GM20000 (cell line): ENCODE results near the gene ATG16L2.
A peak's percentile ranks its signal among the peaks of the same experiment; 100 is the strongest.

Source experiments
- DNase-seq: peaks from one replicate; pipeline ENCODE4 v3.0.0; 2012; ENCODE audit warnings: low spot score
- CTCF ChIP-seq: IDR thresholded peaks from 2 replicates; pipeline ENCODE4 v1.5.1; 2012; ENCODE audit warnings: mild to moderate bottlenecking, control low read depth; ENCODE audit errors: extremely low read depth, missing control alignments

ATG16L2 gene

DNA sequence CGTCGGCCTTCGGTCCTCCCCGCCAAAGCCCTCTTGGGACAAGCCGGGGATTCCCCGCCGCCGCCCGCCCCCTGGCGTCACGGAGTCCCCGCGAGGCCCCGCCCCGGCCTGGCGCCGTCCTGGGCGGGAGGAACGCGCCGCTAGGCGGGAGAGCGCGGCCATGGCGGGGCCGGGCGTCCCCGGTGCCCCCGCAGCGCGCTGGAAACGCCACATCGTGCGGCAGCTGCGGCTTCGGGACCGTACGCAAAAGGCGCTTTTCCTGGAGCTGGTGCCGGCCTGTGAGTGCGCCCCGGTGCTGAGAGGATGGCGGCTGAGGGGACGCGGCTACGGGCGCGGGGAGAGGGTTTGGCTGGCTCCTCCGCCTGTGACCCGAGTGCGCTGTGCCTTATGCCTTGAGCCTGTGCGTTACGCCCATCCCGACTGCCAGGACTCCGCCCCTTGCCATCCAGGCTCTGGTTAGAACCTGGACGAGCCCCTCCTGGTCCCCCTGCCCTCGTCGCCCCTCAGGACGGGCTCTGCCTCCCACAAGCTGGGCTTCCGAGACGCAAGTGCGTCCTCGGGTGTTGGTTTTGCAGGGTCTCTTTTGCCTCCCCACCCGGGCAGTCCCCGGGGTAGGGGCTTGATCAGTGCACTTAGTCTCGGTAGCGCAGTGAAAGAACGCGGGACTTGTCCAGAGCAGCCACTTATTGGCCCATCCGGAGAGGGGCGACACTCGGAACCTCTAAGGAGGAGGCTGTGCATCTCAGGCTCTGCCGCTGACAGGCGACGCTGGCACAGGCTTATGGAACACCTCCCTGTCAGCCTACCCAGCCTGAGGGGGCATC, at the start of gene ATG16L2:
ATG16L2 (plus strand) TSS at position 126 of the 824 bp plus-strand sequence; CDS start at position 161, 35 bp downstream.
- peak; percentile 97 for DNase-seq

DNA sequence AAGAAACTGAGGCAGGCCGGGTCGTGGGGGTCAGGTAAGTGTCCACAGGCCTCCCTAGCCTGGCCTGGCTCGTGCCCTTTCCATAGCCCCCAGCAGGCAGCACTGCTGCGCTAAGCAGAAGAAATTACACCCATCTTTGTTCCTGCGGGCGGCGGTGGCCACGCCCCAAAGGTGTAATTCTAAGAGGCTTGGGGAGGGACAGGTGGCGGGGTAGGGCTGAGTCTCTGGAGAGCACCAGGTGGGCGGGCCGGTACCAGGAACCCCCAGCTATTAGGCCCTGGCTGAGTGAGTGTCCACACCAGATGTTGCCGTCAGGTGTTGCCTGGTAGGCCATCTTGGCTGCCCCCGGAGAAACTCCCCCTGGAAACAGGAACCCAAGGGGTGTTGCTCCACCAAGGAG, 49.7 kb upstream of the ATG16L2 start:
- TF ChIP-seq CTCF = no peak
- DNase-seq = no peak

More for the DNA sequence above, at the start of gene ATG16L2:
- no peak for TF ChIP-seq CTCF

GRCh38 chr11:72766152-72766902, 47.9 kb upstream of the ATG16L2 start:
- DNase-seq = no peak
- no peak for TF ChIP-seq CTCF

- DNase-seq = no peak
- no peak for TF ChIP-seq CTCF
Observed at GRCh38 chr11:72767203-72768062, 46.8 kb upstream of the ATG16L2 start.

GRCh38 chr11:72768581-72768980, 45.6 kb upstream of the ATG16L2 start:
- no peak for DNase-seq
- TF ChIP-seq CTCF = no peak

GRCh38 chr11:72769680-72770079, 44.5 kb upstream of the ATG16L2 start:
- DNase-seq = no peak
- TF ChIP-seq CTCF = no peak
